Measurements from ENCODE around the gene DPEP1. TPM values are rescaled to one million over a fixed set of nuclear protein-coding genes. Genes with fewer than 3 reads are reported as not detected.

DPEP1 gene
- total and polyA plus RNA-seq, 2 experiments from 2014 or later: 1.7 to 2.3 TPM

- Histone ChIP-seq H3F3A (replicated peaks; ENCODE audit: low read depth) (no peaks in the 10 kb centered on the region), H3K79me2 (replicated peaks; ENCODE audit: insufficient read depth) (no peaks in the 10 kb centered on the region), H3K27me3 (ENCODE audit: insufficient read depth) (no peaks in the 10 kb centered on the region), H3K27ac (ENCODE audit: low read depth) (no peak overlapping the region), H2AFZ (no peak overlapping the region), H3K9me2 (ENCODE audit: insufficient read depth) (no peaks in the 10 kb centered on the region), H3K4me3 (no peak overlapping the region), H3K4me2 (no peak overlapping the region), H3K4me1 (ENCODE audit: insufficient read depth) (no peaks in the 10 kb centered on the region; the same call in 1 of the 2 replicates), H4K20me1 (replicated peaks; ENCODE audit: insufficient read depth) (no peaks in the 10 kb centered on the region), H3K36me3 (ENCODE audit: insufficient read depth) (no peaks in the 10 kb centered on the region)
- Mint-ChIP-seq H3K27ac (no peak overlapping the region), H3K36me3 (ENCODE audit: low read depth) (no peaks in the 10 kb centered on the region; the same call in 2 of the 3 replicates), H3K4me1 (peaks cover 9% of the 10 kb centered on the region), H3K27me3 (ENCODE audit: insufficient read depth, low read depth, poor library complexity) (peaks cover 3% of the 10 kb centered on the region), H3K9me3 (no peaks in the 10 kb centered on the region; the same call in 2 of the 3 replicates), H3K4me3 (no peak overlapping the region)
- ATAC-seq (no peak), DNase-seq (ENCODE audit: low spot score) (no peak)
- no peak for TF ChIP-seq STAT1 (IDR thresholded peaks at IDR 0.05; ENCODE audit: unreplicated experiment)
- no peak for TF ChIP-seq NANOG (IDR thresholded peaks at IDR 0.05; ENCODE audit: borderline replicate concordance)
- TF ChIP-seq REST (IDR thresholded peaks at IDR 0.05; ENCODE audit: unreplicated experiment): no peak
- no peak for TF ChIP-seq ZNF331 (CRISPR knock-in tag; IDR thresholded peaks at IDR 0.05; ENCODE audit: low read depth)
- TF ChIP-seq POLR2AphosphoS5 (IDR thresholded peaks at IDR 0.05; ENCODE audit: low read depth): no peak
- TF ChIP-seq ZNF114 (CRISPR knock-in tag; IDR thresholded peaks at IDR 0.05): no peak
Measured at GRCh38 chr16:89610108-89610453, 3.4 kb upstream of the DPEP1 start.

GRCh38 chr16:89612415-89613166 lies 851 bp upstream of the DPEP1 start:
- H3K27me3 ChIP-seq (ENCODE audit: insufficient read depth): no peaks in the 10 kb centered on the region
- no peaks in the 10 kb centered on the region; the same call in 1 of the 2 replicates for H3K4me1 ChIP-seq (ENCODE audit: insufficient read depth)
- H3K4me1 Mint-ChIP-seq: peaks cover 12% of the 10 kb centered on the region
- H3K4me3 ChIP-seq: no peak overlapping the region
- no peak overlapping the region for H3K27ac Mint-ChIP-seq
- H3K4me3 Mint-ChIP-seq: no peak overlapping the region; the same call in 2 of the 3 replicates
- no peak overlapping the region for H2AFZ ChIP-seq
- H3K36me3 Mint-ChIP-seq (ENCODE audit: low read depth): no peaks in the 10 kb centered on the region; the same call in 2 of the 3 replicates
- no peaks in the 10 kb centered on the region for H3K9me2 ChIP-seq (ENCODE audit: insufficient read depth)
- H4K20me1 ChIP-seq (replicated peaks; ENCODE audit: insufficient read depth): no peaks in the 10 kb centered on the region
- no peak for DNase-seq (ENCODE audit: low spot score)
- no peak overlapping the region for H3K4me2 ChIP-seq
- no peaks in the 10 kb centered on the region for H3K36me3 ChIP-seq (ENCODE audit: insufficient read depth)
- H3F3A ChIP-seq (replicated peaks; ENCODE audit: low read depth): no peaks in the 10 kb centered on the region
- H3K79me2 ChIP-seq (replicated peaks; ENCODE audit: insufficient read depth): no peaks in the 10 kb centered on the region
- ATAC-seq: no peak
- peaks cover 9% of the 10 kb centered on the region for H3K27me3 Mint-ChIP-seq (ENCODE audit: insufficient read depth, low read depth, poor library complexity)
- H3K9me3 Mint-ChIP-seq: peaks cover 3% of the 10 kb centered on the region; the same call in 2 of the 3 replicates
- no peak overlapping the region for H3K27ac ChIP-seq (ENCODE audit: low read depth)
- TF ChIP-seq ETS1 (IDR thresholded peaks at IDR 0.05) (no peak), ZNF114 (CRISPR knock-in tag; IDR thresholded peaks at IDR 0.05) (no peak), ZNF462 (CRISPR knock-in tag; IDR thresholded peaks at IDR 0.05) (no peak)

All from GM23338 (cell line).